Lower lobe of right lung (tissue), 2 donors: ENCODE data around the gene FUBP3. TPM values are rescaled to one million over a fixed set of nuclear protein-coding genes. Genes with fewer than 3 reads are reported as not detected.

ENCODE experiments used
- ATAC-seq, 2 donors: fragments of 200-7000 bp; cut with Tn5 transposase; one replicate each; pipeline ENCODE4 v1.9.1; 2020 to 2022; ENCODE audit warnings: mild to moderate bottlenecking in 2 of 2, moderate library complexity in 2 of 2
- DNase-seq: peaks from one replicate; pipeline ENCODE4 v3.0.0-alpha.2; 2020
- H3K27ac ChIP-seq: fragments of 200-600 bp; one replicate; pipeline ENCODE4 v1.8.0; 2022
- H3K27me3 ChIP-seq: fragments of 200-600 bp; one replicate; pipeline ENCODE4 v1.8.0; 2022; ENCODE audit warnings: low read depth
- H3K36me3 ChIP-seq: fragments of 200-600 bp; one replicate; pipeline ENCODE4 v1.8.0; 2022; ENCODE audit warnings: mild to moderate bottlenecking
- H3K4me1 ChIP-seq: fragments of 200-600 bp; one replicate; pipeline ENCODE4 v1.8.0; 2022
- H3K4me3 ChIP-seq: fragments of 200-600 bp; one replicate; pipeline ENCODE4 v1.8.0; 2022; ENCODE audit warnings: mild to moderate bottlenecking
- H3K9me3 ChIP-seq: fragments of 200-600 bp; one replicate; pipeline ENCODE4 v1.8.0; 2022
- intact Hi-C: fragments of 100-400 bp; cut with DNase I; formaldehyde crosslinking; loops from one replicate; pipeline ENCODE4 v1.11.0; 2022
- long read RNA-seq: library from polyadenylated mRNA; unstranded; transcript quantifications from one replicate; pipeline ENCODE4 v2.0.0, GENCODE V29; 2021
- total RNA-seq: library from RNA; stranded (reverse); fragmentation: NEBNext Ultra II Directional; extraction: Animal tissue kit (Norgen Biotek cat#: 25700); gene quantifications from one replicate; pipeline ENCODE4 v1.2.1, GENCODE V29; 2021
- TF ChIP-seq, protein P1 (sequence below): fragments of 200-600 bp; IDR thresholded peaks from one replicate; pipeline ENCODE4 v1.8.0; 2022; ENCODE audit warnings: antibody characterized with exemption, mild to moderate bottlenecking
- donor health status: DM: no; HTN: yes; CAD: no; lungs with severe emphysema.

FUBP3 gene, protein sequence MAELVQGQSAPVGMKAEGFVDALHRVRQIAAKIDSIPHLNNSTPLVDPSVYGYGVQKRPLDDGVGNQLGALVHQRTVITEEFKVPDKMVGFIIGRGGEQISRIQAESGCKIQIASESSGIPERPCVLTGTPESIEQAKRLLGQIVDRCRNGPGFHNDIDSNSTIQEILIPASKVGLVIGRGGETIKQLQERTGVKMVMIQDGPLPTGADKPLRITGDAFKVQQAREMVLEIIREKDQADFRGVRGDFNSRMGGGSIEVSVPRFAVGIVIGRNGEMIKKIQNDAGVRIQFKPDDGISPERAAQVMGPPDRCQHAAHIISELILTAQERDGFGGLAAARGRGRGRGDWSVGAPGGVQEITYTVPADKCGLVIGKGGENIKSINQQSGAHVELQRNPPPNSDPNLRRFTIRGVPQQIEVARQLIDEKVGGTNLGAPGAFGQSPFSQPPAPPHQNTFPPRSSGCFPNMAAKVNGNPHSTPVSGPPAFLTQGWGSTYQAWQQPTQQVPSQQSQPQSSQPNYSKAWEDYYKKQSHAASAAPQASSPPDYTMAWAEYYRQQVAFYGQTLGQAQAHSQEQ
- total RNA-seq = 46.8 TPM
- long read RNA-seq, transcript FUBP3-201 (19 exons, 3,124 nt) = major isoform, 36 of 93 reads
- long read RNA-seq, partial matches to known transcripts = 11 of 93 reads
- long read RNA-seq, other reads (novel, unspliced or antisense) = 42 of 93 reads

DNA sequence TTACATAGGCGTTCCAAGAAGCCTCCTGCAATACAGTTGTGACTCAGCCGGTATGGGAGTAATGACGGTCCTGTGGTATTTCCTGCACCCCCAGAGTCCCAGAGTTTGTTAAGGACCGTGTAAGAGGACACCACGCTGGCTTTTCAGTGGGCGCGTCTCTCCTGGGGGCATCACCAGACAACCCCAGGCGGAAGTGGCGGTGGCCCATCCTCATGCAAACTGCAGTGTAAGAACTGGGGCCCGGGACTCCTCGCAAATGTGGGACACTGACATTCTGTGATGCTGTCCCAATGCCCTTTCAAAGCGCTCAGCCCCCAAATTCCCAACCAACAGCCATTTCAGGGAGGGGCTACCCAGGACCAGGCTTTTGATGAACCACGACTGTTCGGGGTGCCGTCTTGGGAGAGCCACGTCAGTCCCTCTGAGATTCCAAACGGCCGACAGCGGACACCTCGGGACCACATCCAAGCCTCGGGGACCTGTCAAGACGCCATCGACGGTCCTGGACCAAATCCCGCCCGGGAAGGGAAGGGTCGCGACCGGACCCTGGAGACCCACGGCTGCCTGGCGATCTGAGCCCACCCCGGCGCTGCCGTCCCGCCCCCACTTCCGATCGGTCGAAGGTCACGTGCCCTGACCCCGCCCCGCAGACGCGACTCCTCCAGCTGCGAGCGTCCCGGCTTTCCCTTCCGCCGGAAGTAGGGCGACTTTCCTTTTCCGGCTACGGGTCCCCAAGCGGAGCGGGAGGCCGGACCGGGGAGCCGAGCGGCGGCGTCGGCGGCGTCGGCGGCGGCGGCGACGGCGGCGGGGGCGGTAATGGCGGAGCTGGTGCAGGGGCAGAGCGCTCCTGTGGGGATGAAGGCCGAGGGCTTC is at the start of gene FUBP3:
TSS of gene FUBP3 (plus strand) at position 713 of the 873 bp plus-strand sequence. CDS start at position 817, 104 bp downstream.
- Histone ChIP-seq H3K4me1 (peaks cover 33% of the 10 kb centered on the region), H3K27ac (peak within 1 kb of the TSS; percentile 93), H3K9me3 (no peaks in the 10 kb centered on the region), H3K4me3 (peak within 1 kb of the TSS; percentile 99), H3K27me3 (no peaks in the 10 kb centered on the region), H3K36me3 (peaks cover 5% of the 10 kb centered on the region)
- ATAC-seq (peak; percentile 97 to 99), DNase-seq (peak; percentile 95)
- intact Hi-C loops = no loop called here
- TF ChIP-seq, protein P1, sequence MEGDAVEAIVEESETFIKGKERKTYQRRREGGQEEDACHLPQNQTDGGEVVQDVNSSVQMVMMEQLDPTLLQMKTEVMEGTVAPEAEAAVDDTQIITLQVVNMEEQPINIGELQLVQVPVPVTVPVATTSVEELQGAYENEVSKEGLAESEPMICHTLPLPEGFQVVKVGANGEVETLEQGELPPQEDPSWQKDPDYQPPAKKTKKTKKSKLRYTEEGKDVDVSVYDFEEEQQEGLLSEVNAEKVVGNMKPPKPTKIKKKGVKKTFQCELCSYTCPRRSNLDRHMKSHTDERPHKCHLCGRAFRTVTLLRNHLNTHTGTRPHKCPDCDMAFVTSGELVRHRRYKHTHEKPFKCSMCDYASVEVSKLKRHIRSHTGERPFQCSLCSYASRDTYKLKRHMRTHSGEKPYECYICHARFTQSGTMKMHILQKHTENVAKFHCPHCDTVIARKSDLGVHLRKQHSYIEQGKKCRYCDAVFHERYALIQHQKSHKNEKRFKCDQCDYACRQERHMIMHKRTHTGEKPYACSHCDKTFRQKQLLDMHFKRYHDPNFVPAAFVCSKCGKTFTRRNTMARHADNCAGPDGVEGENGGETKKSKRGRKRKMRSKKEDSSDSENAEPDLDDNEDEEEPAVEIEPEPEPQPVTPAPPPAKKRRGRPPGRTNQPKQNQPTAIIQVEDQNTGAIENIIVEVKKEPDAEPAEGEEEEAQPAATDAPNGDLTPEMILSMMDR = no peak

DNA sequence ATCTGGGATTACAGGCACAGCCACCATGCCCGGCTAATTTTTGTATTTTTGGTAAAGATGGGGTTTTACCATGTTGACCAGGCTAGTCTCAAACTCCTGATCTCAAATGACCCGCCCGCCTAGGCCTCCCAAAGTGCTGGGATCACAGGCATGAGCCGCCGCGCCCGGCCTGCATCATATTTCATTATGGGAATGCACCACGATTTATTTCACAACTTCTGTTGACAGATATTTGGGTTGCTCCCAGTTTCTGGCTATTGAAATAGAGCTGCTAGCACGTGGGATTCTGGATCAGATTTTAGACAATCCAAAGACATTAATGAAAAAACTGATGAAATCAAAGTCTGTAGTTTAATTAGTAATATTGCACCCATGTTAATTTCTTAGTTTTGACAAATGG is 48.4 kb upstream of the FUBP3 start:
- no peak for DNase-seq
- H3K4me1 ChIP-seq = no peaks in the 10 kb centered on the region
- TF ChIP-seq, protein P1 = no peak
- no peak overlapping the region for H3K27ac ChIP-seq
- intact Hi-C loops = no loop called here
- ATAC-seq = no peak
- H3K4me3 ChIP-seq = no peak overlapping the region
- no peaks in the 10 kb centered on the region for H3K9me3 ChIP-seq
- H3K27me3 ChIP-seq = peaks cover 32% of the 10 kb centered on the region
- no peaks in the 10 kb centered on the region for H3K36me3 ChIP-seq

DNA sequence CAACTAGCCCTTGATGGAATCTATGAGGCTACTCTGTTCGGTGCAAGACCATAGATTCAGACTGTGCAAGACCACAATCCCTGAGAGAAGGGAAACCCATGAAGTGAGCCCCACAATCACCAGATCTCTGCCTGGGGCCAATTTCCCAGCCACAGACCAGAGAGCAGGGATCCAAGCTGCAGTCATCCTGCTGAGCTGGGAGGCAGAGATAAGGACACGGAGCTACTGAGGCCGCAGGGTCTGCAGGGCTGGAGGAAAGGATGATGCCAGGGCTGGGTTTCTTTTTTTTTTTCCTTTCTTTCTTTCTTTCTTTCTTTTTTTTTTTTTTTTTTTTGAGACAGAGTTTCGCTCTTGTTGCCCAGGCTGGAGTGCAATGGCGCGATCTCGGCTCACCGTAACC is 47.7 kb upstream of the FUBP3 start:
- Histone ChIP-seq H3K27me3 (peaks cover 39% of the 10 kb centered on the region), H3K36me3 (no peaks in the 10 kb centered on the region), H3K9me3 (no peaks in the 10 kb centered on the region), H3K4me3 (no peak overlapping the region), H3K27ac (no peak overlapping the region), H3K4me1 (no peaks in the 10 kb centered on the region)
- TF ChIP-seq, protein P1 = no peak
- no peak for ATAC-seq
- intact Hi-C loops = no loop called here
- DNase-seq = no peak

DNA sequence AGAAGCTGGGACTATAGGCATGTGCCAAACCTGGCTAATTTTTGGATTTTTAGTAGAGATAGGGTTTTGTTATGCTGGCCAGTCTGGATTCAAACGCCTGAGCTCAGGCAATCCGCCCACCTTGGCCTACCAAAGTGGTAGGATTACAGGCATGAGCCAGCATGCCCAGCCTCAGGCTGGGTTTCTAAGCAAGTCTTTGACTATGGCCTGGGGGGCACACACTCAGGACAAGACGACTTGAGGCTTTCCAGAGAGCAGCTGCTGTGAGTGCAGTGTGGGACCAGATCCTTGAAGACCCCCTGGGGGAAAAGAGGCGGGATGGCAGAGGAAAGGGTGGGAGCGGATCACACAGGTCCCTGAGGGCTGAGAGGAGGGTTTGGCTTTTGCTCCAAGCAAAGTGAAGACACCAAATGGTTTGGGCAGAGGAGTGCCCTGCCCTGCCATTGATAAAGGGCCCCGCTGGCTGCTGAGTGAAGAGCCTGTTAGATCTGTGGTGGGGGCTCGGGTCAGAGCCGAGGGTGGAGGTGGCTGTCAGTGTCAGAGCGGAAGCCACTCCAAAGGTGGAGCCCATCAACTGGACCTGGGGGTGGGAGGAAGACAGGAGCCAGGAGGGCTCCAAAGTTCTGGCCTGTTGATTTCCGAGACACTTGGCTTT is 46.8 kb upstream of the FUBP3 start:
- Histone ChIP-seq H3K4me1 (no peaks in the 10 kb centered on the region), H3K27ac (no peak overlapping the region), H3K9me3 (no peaks in the 10 kb centered on the region), H3K36me3 (no peaks in the 10 kb centered on the region), H3K27me3 (peaks cover 39% of the 10 kb centered on the region), H3K4me3 (no peak overlapping the region)
- intact Hi-C loops = no loop called here
- DNase-seq = no peak
- TF ChIP-seq, protein P1 = no peak
- ATAC-seq = no peak
